ENCODE data around the gene SFN. TPM values are rescaled to one million over a fixed set of nuclear protein-coding genes. Genes with fewer than 3 reads are reported as not detected.

Gene SFN
- total RNA-seq, 1 donor from 2014 or later = 14.5 TPM

DNA sequence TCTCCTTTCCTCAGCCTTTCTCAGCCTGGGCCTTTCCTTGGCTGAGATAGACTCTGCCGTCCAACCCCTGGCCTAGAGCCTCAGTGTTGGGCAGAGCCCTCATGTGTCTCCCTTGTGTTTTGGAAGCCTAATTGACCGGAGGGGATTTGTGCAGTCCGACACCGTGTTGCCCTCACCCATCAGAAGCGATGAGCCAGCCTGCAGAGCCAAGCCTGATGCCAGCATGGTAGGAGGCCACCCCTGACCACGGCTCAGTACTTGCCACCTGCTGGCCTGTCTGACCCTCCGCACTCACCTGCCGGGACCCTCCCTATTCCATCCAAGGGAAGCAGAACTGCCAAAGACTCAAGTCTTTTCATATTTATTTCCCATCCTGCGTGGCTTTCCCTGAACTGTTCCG lies 9.3 kb upstream of the SFN start:
- no peak overlapping the region for H3K27ac Mint-ChIP-seq (ENCODE audit: unreplicated experiment)
- Histone ChIP-seq H3K9me3 (ENCODE audit: insufficient read depth, low read depth, low read length) (no peaks in the 10 kb centered on the region), H3K4me1 (ENCODE audit: insufficient read depth, low read length) (peaks cover 11% of the 10 kb centered on the region), H4K20me1 (ENCODE audit: insufficient read depth, low read length) (peaks cover 4% of the 10 kb centered on the region), H3K4me3 (ENCODE audit: insufficient read depth, low read depth, low read length) (no peak overlapping the region), H3K79me2 (ENCODE audit: insufficient read depth, low read length) (no peaks in the 10 kb centered on the region), H3K27me3 (ENCODE audit: insufficient read depth, low read length) (no peaks in the 10 kb centered on the region), H3K27ac (ENCODE audit: low read depth, low read length) (no peak overlapping the region), H3K36me3 (ENCODE audit: insufficient read depth, low read length) (peaks cover 24% of the 10 kb centered on the region), H2AFZ (ENCODE audit: low read depth, low read length) (no peak overlapping the region), H3K9ac (ENCODE audit: low read length) (no peak overlapping the region), H3K4me2 (ENCODE audit: low read length) (no peak overlapping the region)
- H3K27me3 Mint-ChIP-seq (ENCODE audit: low read depth, unreplicated experiment) = no peaks in the 10 kb centered on the region
- peaks cover 4% of the 10 kb centered on the region for H3K4me1 Mint-ChIP-seq (ENCODE audit: low read depth, unreplicated experiment)
- FAIRE-seq (no peak), DNase-seq (ENCODE audit: low read depth) (no peak)
- H3K4me3 Mint-ChIP-seq (ENCODE audit: unreplicated experiment) = no peak overlapping the region
- TF ChIP-seq EZH2 (IDR thresholded peaks at IDR 0.05; ENCODE audit: insufficient read depth, low read length) = no peak
- no peak for TF ChIP-seq CTCF (IDR thresholded peaks at IDR 0.05; ENCODE audit: insufficient read depth, low read depth, low read length)
- H3K9me3 Mint-ChIP-seq (ENCODE audit: unreplicated experiment) = no peaks in the 10 kb centered on the region
- H3K36me3 Mint-ChIP-seq (ENCODE audit: low read depth, unreplicated experiment) = peaks cover 33% of the 10 kb centered on the region

GRCh38 chr1:26854906-26855305 lies 8.0 kb upstream of the SFN start:
- TF ChIP-seq CTCF (IDR thresholded peaks at IDR 0.05; ENCODE audit: insufficient read depth, low read depth, low read length) = no peak
- no peak for TF ChIP-seq EZH2 (IDR thresholded peaks at IDR 0.05; ENCODE audit: insufficient read depth, low read length)
- H3K4me1 ChIP-seq (ENCODE audit: insufficient read depth, low read length) = no peaks in the 10 kb centered on the region
- no peaks in the 10 kb centered on the region for H3K27me3 Mint-ChIP-seq (ENCODE audit: low read depth, unreplicated experiment)
- no peaks in the 10 kb centered on the region for H3K27me3 ChIP-seq (ENCODE audit: insufficient read depth, low read length)
- no peaks in the 10 kb centered on the region for H3K9me3 ChIP-seq (ENCODE audit: insufficient read depth, low read depth, low read length)
- no peak overlapping the region for H3K4me2 ChIP-seq (ENCODE audit: low read length)
- DNase-seq (ENCODE audit: low read depth) = no peak
- no peak overlapping the region for H3K27ac ChIP-seq (ENCODE audit: low read depth, low read length)
- no peaks in the 10 kb centered on the region for H3K4me1 Mint-ChIP-seq (ENCODE audit: low read depth, unreplicated experiment)
- H3K36me3 Mint-ChIP-seq (ENCODE audit: low read depth, unreplicated experiment) = peaks cover 27% of the 10 kb centered on the region
- no peaks in the 10 kb centered on the region for H4K20me1 ChIP-seq (ENCODE audit: insufficient read depth, low read length)
- FAIRE-seq = no peak
- H3K4me3 Mint-ChIP-seq (ENCODE audit: unreplicated experiment) = no peak overlapping the region
- no peak overlapping the region for H3K9ac ChIP-seq (ENCODE audit: low read length)
- H3K4me3 ChIP-seq (ENCODE audit: insufficient read depth, low read depth, low read length) = no peak overlapping the region
- H3K9me3 Mint-ChIP-seq (ENCODE audit: unreplicated experiment) = peaks cover 3% of the 10 kb centered on the region
- H2AFZ ChIP-seq (ENCODE audit: low read depth, low read length) = no peak overlapping the region
- H3K27ac Mint-ChIP-seq (ENCODE audit: unreplicated experiment) = no peak overlapping the region
- H3K36me3 ChIP-seq (ENCODE audit: insufficient read depth, low read length) = peaks cover 24% of the 10 kb centered on the region
- no peaks in the 10 kb centered on the region for H3K79me2 ChIP-seq (ENCODE audit: insufficient read depth, low read length)

GRCh38 chr1:26855636-26856035 lies 7.3 kb upstream of the SFN start:
- Mint-ChIP-seq H3K27ac (ENCODE audit: unreplicated experiment) (no peak overlapping the region), H3K4me1 (ENCODE audit: low read depth, unreplicated experiment) (no peaks in the 10 kb centered on the region), H3K36me3 (ENCODE audit: low read depth, unreplicated experiment) (peaks cover 22% of the 10 kb centered on the region), H3K9me3 (ENCODE audit: unreplicated experiment) (peaks cover 3% of the 10 kb centered on the region), H3K27me3 (ENCODE audit: low read depth, unreplicated experiment) (no peaks in the 10 kb centered on the region), H3K4me3 (ENCODE audit: unreplicated experiment) (no peak overlapping the region)
- no peak for TF ChIP-seq EZH2 (IDR thresholded peaks at IDR 0.05; ENCODE audit: insufficient read depth, low read length)
- TF ChIP-seq CTCF (IDR thresholded peaks at IDR 0.05; ENCODE audit: insufficient read depth, low read depth, low read length) = no peak
- no peak for FAIRE-seq
- Histone ChIP-seq H3K4me1 (ENCODE audit: insufficient read depth, low read length) (no peaks in the 10 kb centered on the region), H3K4me3 (ENCODE audit: insufficient read depth, low read depth, low read length) (no peak overlapping the region), H3K27ac (ENCODE audit: low read depth, low read length) (no peak overlapping the region), H3K9ac (ENCODE audit: low read length) (no peak overlapping the region), H4K20me1 (ENCODE audit: insufficient read depth, low read length) (no peaks in the 10 kb centered on the region), H3K79me2 (ENCODE audit: insufficient read depth, low read length) (no peaks in the 10 kb centered on the region), H3K9me3 (ENCODE audit: insufficient read depth, low read depth, low read length) (no peaks in the 10 kb centered on the region), H3K4me2 (ENCODE audit: low read length) (no peak overlapping the region), H3K27me3 (ENCODE audit: insufficient read depth, low read length) (no peaks in the 10 kb centered on the region), H2AFZ (ENCODE audit: low read depth, low read length) (no peak overlapping the region), H3K36me3 (ENCODE audit: insufficient read depth, low read length) (peaks cover 24% of the 10 kb centered on the region)
- DNase-seq (ENCODE audit: low read depth) = no peak
